ENCODE results near the gene MBD5. TPM values are rescaled to one million over a fixed set of nuclear protein-coding genes. Genes with fewer than 3 reads are reported as not detected.

Gene MBD5
- total and polyA plus RNA-seq, 4 donors: 5.7 to 140 (median 21.2) TPM

DNA sequence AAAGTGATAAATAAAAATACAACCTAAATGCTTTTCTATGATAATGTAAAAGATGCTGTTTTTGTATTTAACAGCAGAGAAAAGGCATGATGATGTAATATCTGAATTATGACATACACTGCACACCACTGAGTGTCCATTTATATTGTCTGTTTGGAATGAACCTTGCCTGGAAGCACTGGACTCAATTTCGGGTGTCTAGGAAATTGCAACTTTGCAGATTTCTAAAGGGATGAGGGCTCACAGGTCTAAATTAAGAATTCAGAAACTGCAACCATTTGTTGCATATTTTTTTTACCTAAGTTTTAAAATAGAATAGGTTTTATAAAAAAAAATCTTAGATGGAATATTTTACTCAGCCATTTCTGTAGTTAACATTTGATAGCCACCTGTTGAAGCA lies 492.5 kb downstream of the MBD5 start:
- DNase-seq (no peak), ATAC-seq (ENCODE audit: insufficient read depth, low FRiP score) (no peak)
- peaks cover 0 to 4% (median 0%) of the 10 kb centered on the region in 4 donors for H3K36me3 ChIP-seq (ENCODE audit: control insufficient read depth in 4 of 4, insufficient read depth in 4 of 4, low read length in 4 of 4)
- TF ChIP-seq, protein P1, sequence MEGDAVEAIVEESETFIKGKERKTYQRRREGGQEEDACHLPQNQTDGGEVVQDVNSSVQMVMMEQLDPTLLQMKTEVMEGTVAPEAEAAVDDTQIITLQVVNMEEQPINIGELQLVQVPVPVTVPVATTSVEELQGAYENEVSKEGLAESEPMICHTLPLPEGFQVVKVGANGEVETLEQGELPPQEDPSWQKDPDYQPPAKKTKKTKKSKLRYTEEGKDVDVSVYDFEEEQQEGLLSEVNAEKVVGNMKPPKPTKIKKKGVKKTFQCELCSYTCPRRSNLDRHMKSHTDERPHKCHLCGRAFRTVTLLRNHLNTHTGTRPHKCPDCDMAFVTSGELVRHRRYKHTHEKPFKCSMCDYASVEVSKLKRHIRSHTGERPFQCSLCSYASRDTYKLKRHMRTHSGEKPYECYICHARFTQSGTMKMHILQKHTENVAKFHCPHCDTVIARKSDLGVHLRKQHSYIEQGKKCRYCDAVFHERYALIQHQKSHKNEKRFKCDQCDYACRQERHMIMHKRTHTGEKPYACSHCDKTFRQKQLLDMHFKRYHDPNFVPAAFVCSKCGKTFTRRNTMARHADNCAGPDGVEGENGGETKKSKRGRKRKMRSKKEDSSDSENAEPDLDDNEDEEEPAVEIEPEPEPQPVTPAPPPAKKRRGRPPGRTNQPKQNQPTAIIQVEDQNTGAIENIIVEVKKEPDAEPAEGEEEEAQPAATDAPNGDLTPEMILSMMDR (IDR thresholded peaks at IDR 0.05; ENCODE audit: control extremely low read depth, extremely low read depth): no peak
- H3K4me1 ChIP-seq (ENCODE audit: control insufficient read depth in 5 of 5, insufficient read depth in 5 of 5, low read length in 5 of 5): peaks cover 0 to 20% (median 0%) of the 10 kb centered on the region in 5 donors
- H3K27me3 ChIP-seq (ENCODE audit: control insufficient read depth in 3 of 3, insufficient read depth in 3 of 3, low read length in 2 of 3): no peaks in the 10 kb centered on the region
- no peak overlapping the region for H3K9ac ChIP-seq (ENCODE audit: insufficient read depth in 1 of 2, low read length in 2 of 2)
- 77 to 91% methylated on average over 1 of the region's 1 CpG for WGBS, 2 donors
- no peak overlapping the region for H3K4me3 ChIP-seq
- no peak overlapping the region for H3K27ac ChIP-seq (ENCODE audit: low read depth in 1 of 2, low read length in 1 of 2)
- H3K9me3 ChIP-seq (ENCODE audit: control insufficient read depth in 4 of 4, insufficient read depth in 3 of 4, low read length in 3 of 4): no peaks in the 10 kb centered on the region

DNA sequence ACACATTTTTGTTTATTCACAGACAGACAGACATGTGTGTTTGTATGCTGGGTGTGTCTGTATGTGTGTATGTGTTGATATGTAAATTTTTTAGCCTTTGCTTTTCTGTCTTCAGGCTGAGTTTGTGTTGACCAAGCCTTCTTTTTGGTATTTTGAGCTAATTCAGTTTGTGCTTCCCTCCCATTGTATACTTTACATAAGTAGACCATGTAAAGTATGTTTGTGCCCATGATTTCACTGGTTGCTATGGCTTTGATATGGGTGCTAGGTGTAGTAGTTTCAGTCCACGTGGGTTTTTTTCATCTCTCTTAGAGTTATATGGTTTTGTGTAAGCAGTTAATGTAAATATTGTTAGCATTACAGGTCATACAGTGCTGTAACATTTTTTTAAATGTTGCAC lies 494.2 kb downstream of the MBD5 start:
- H3K27ac ChIP-seq (ENCODE audit: low read depth in 1 of 2, low read length in 1 of 2): no peak overlapping the region
- no peak overlapping the region for H3K9ac ChIP-seq (ENCODE audit: insufficient read depth in 1 of 2, low read length in 2 of 2)
- DNase-seq: no peak
- no peak overlapping the region for H3K4me3 ChIP-seq
- TF ChIP-seq, protein P1 (IDR thresholded peaks at IDR 0.05; ENCODE audit: control extremely low read depth, extremely low read depth): no peak
- ATAC-seq (ENCODE audit: insufficient read depth, low FRiP score): no peak
- 84 to 94% methylated on average over 1 of the region's 1 CpG for WGBS, 2 donors
- peaks cover 0 to 10% (median 0%) of the 10 kb centered on the region in 5 donors for H3K4me1 ChIP-seq (ENCODE audit: control insufficient read depth in 5 of 5, insufficient read depth in 5 of 5, low read length in 5 of 5)
- H3K9me3 ChIP-seq (ENCODE audit: control insufficient read depth in 4 of 4, insufficient read depth in 3 of 4, low read length in 3 of 4): no peaks in the 10 kb centered on the region
- H3K27me3 ChIP-seq (ENCODE audit: control insufficient read depth in 3 of 3, insufficient read depth in 3 of 3, low read length in 2 of 3): no peaks in the 10 kb centered on the region
- peaks cover 0 to 6% (median 2%) of the 10 kb centered on the region in 4 donors for H3K36me3 ChIP-seq (ENCODE audit: control insufficient read depth in 4 of 4, insufficient read depth in 4 of 4, low read length in 4 of 4)

DNA sequence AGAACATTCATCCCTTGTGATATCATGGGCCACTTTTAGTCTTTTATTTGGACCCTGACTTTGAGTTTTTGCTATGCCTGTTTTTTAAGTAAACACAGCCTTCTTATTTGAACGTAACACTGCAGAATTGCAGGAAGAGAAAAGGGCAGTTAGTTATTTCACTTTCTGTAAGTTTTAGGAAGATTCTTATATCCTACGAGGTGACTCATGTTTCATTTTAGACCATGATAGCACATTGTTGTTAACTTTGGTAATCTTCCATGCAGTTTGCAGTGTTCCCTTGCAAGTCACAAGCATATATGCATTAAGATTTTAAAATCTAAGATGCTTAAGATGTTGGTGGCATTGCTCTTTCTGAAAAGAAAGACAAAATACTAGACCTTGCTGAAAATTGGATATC lies 495.1 kb downstream of the MBD5 start:
- 74 to 76% methylated on average over 2 of the region's 2 CpGs for WGBS, 2 donors
- H3K36me3 ChIP-seq (ENCODE audit: control insufficient read depth in 4 of 4, insufficient read depth in 4 of 4, low read length in 4 of 4): peaks cover 0 to 6% (median 2%) of the 10 kb centered on the region in 4 donors
- peaks cover 0 to 10% (median 0%) of the 10 kb centered on the region in 5 donors for H3K4me1 ChIP-seq (ENCODE audit: control insufficient read depth in 5 of 5, insufficient read depth in 5 of 5, low read length in 5 of 5)
- no peaks in the 10 kb centered on the region for H3K9me3 ChIP-seq (ENCODE audit: control insufficient read depth in 4 of 4, insufficient read depth in 3 of 4, low read length in 3 of 4)
- TF ChIP-seq, protein P1 (IDR thresholded peaks at IDR 0.05; ENCODE audit: control extremely low read depth, extremely low read depth): no peak
- H3K27ac ChIP-seq (ENCODE audit: low read depth in 1 of 2, low read length in 1 of 2): no peak overlapping the region
- peak in 1 of 3 donors; percentile 9 for DNase-seq
- H3K27me3 ChIP-seq (ENCODE audit: control insufficient read depth in 3 of 3, insufficient read depth in 3 of 3, low read length in 2 of 3): no peaks in the 10 kb centered on the region
- H3K4me3 ChIP-seq: no peak overlapping the region
- H3K9ac ChIP-seq (ENCODE audit: insufficient read depth in 1 of 2, low read length in 2 of 2): no peak overlapping the region
- ATAC-seq (ENCODE audit: insufficient read depth, low FRiP score): no peak

DNA sequence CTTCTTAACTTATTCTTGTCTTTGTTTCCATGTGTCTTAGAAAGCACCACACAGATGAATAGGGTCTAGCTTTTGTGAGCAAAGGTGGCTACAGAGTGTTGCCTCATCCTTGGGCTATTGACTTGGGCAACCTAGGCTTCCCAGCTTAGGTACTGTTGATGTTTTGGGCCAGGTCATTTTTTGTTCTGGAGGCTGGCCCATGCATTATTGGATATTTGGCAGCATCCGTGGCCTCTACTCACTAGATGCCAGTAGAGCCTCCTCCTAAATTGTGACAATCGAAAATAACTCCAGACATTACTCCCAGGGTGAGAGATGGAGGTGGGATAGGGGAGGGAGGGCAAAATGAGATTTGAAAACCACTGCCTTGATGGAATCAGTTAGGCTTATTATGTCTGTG lies 496.4 kb downstream of the MBD5 start:
- Histone ChIP-seq H3K9ac (ENCODE audit: insufficient read depth in 1 of 2, low read length in 2 of 2) (no peak overlapping the region), H3K9me3 (ENCODE audit: control insufficient read depth in 4 of 4, insufficient read depth in 3 of 4, low read length in 3 of 4) (no peaks in the 10 kb centered on the region), H3K27ac (ENCODE audit: low read depth in 1 of 2, low read length in 1 of 2) (no peak overlapping the region), H3K27me3 (ENCODE audit: control insufficient read depth in 3 of 3, insufficient read depth in 3 of 3, low read length in 2 of 3) (no peaks in the 10 kb centered on the region), H3K4me3 (no peak overlapping the region), H3K36me3 (ENCODE audit: control insufficient read depth in 4 of 4, insufficient read depth in 4 of 4, low read length in 4 of 4) (peaks cover 0 to 6% (median 0%) of the 10 kb centered on the region in 4 donors), H3K4me1 (ENCODE audit: control insufficient read depth in 5 of 5, insufficient read depth in 5 of 5, low read length in 5 of 5) (peaks cover 0 to 10% (median 0%) of the 10 kb centered on the region in 5 donors)
- TF ChIP-seq, protein P1 (IDR thresholded peaks at IDR 0.05; ENCODE audit: control extremely low read depth, extremely low read depth): no peak
- no peak for DNase-seq
- WGBS, 2 donors: 94 to 97% methylated on average over 2 of the region's 2 CpGs
- ATAC-seq (ENCODE audit: insufficient read depth, low FRiP score): no peak
